Measurements from ENCODE around the gene CEP112. TPM values are rescaled to one million over a fixed set of nuclear protein-coding genes. Genes with fewer than 3 reads are reported as not detected.

The CEP112 gene
- total and polyA plus RNA-seq, 2 of the 4 experiments (the other 2 are of a cell fraction), result 2.5 to 5.6 TPM

DNA sequence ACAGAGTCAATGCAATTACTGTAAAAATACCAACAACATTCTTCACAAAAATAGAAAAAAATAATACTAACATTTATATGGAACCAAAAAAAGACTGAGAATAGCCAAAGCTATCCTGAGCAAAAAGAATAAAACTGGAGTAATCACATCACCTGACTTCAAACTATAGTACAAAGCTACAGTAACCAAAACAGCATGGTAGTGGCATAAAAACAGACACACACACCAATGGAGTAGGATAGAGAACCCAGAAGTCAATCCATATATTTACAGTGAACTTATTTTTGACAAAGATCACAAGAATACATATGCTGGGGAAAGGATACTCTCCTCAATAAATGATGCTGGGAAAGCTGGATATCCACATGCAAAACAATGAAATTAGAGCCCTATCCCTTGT, 84.2 kb downstream of the CEP112 start:
- TF ChIP-seq RCOR1 (IDR thresholded peaks at IDR 0.05; ENCODE audit: insufficient replicate concordance, low read length), result no peak
- TF ChIP-seq FOS (IDR thresholded peaks at IDR 0.05; ENCODE audit: low read depth, low read length), result no peak
- no peak for TF ChIP-seq RFX5 (IDR thresholded peaks at IDR 0.05; ENCODE audit: low read depth, low read length)
- no peak for TF ChIP-seq MXI1 (IDR thresholded peaks at IDR 0.05; ENCODE audit: borderline replicate concordance, low read depth, low read length)
- TF ChIP-seq NFE2L2 (IDR thresholded peaks at IDR 0.05; ENCODE audit: low read depth, low read length), result no peak
- TF ChIP-seq, protein P1, sequence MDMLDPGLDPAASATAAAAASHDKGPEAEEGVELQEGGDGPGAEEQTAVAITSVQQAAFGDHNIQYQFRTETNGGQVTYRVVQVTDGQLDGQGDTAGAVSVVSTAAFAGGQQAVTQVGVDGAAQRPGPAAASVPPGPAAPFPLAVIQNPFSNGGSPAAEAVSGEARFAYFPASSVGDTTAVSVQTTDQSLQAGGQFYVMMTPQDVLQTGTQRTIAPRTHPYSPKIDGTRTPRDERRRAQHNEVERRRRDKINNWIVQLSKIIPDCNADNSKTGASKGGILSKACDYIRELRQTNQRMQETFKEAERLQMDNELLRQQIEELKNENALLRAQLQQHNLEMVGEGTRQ (IDR thresholded peaks at IDR 0.05; ENCODE audit: low read depth, low read length), result no peak
- TF ChIP-seq CHD1 (IDR thresholded peaks at IDR 0.05; ENCODE audit: low read depth, low read length), result no peak
- no peak for TF ChIP-seq MAFK (IDR thresholded peaks at IDR 0.05; ENCODE audit: low read depth, low read length)
- in situ Hi-C loops (cut with MboI; ENCODE audit: low sequenced_read_pairs) (no loop called here), intact Hi-C loops (cut with micrococcal nuclease) (no loop called here), dilution Hi-C loops (cut with HindIII; ENCODE audit: low sequenced_read_pairs, unreplicated experiment) (no loop called here)
- H3K23ac ChIP-seq (ENCODE audit: low read depth, low read length), result no peak overlapping the region
- no peak overlapping the region for H2BK15ac ChIP-seq (ENCODE audit: low read depth, low read length)
- H2AK9ac ChIP-seq (replicated peaks; ENCODE audit: low read depth, low read length, poor library complexity), result no peak overlapping the region
- DNase-seq (no peak), ATAC-seq (ENCODE audit: low read depth) (no peak)
- no peak overlapping the region for H3K4ac ChIP-seq (ENCODE audit: low read depth, low read length)
- no peak overlapping the region for H3K4me2 ChIP-seq (ENCODE audit: low read depth, low read length)
- H3K36me3 ChIP-seq (ENCODE audit: control insufficient read depth, insufficient read depth, low read length), result no peaks in the 10 kb centered on the region
- no peak overlapping the region for H3K27ac ChIP-seq (ENCODE audit: insufficient read depth, low read length)
- no peak overlapping the region for H4K8ac ChIP-seq (ENCODE audit: low read depth in 2 of 2, low read length in 2 of 2)
- no peak overlapping the region for H2AFZ ChIP-seq (replicated peaks; ENCODE audit: low read length, poor library complexity)
- BruUV-seq (replicated peaks), result no TSS peak
- no peak overlapping the region for H3K18ac ChIP-seq (ENCODE audit: low read depth, low read length)
- H3K4me3 ChIP-seq (ENCODE audit: insufficient read depth, low read depth, low read length), result no peak overlapping the region
- no peak overlapping the region for H2BK20ac ChIP-seq (ENCODE audit: low read depth, low read length)
- H2AK5ac ChIP-seq (ENCODE audit: low read depth, low read length), result no peak overlapping the region
- H3K27me3 ChIP-seq (ENCODE audit: control insufficient read depth, insufficient read depth, low read length), result no peaks in the 10 kb centered on the region
- H4K91ac ChIP-seq (ENCODE audit: insufficient read depth, low read depth, low read length), result no peak overlapping the region
- no peak overlapping the region for H2BK120ac ChIP-seq (ENCODE audit: low read depth, low read length)
- H3K9me3 ChIP-seq (ENCODE audit: control insufficient read depth, insufficient read depth, low read length), result no peaks in the 10 kb centered on the region
- no peak overlapping the region for H3K14ac ChIP-seq (replicated peaks; ENCODE audit: low read depth, low read length)
- H3K9ac ChIP-seq (ENCODE audit: low read depth, low read length), result no peak overlapping the region
- no peaks in the 10 kb centered on the region for H4K20me1 ChIP-seq (ENCODE audit: insufficient read depth, low read length)
- no peak overlapping the region for H3K56ac ChIP-seq (ENCODE audit: extremely low read depth, insufficient read depth, low read length)
- no peaks in the 10 kb centered on the region for H3K4me1 ChIP-seq (ENCODE audit: control insufficient read depth, insufficient read depth, low read length)
- no peak overlapping the region for H2BK5ac ChIP-seq (ENCODE audit: low read depth, low read length, poor library complexity, severe bottlenecking)
- H3K9me1 ChIP-seq (ENCODE audit: insufficient read depth, low read length), result no peaks in the 10 kb centered on the region
- no peaks in the 10 kb centered on the region for H3K79me1 ChIP-seq (ENCODE audit: low read depth in 1 of 2, low read length in 2 of 2)
- no peak overlapping the region for H4K5ac ChIP-seq (ENCODE audit: low read depth, low read length)
- ChIA-PET CTCF (no interaction called here), POLR2A (ENCODE audit: unreplicated experiment) (no interaction called here)

All from IMR-90 (cell line).